Activated B cell treated with CpG ODN at 0.5 μM for 24 hours (primary cell): Measurements from ENCODE around the gene PRND. TPM values are rescaled to one million over a fixed set of nuclear protein-coding genes. Genes with fewer than 3 reads are reported as not detected.

Experiments
- ATAC-seq: fragments of 200-7000 bp; cut with Tn5 transposase; one replicate; pipeline ENCODE4 v1.10.0; 2021; ENCODE audit warnings: low read depth, mild to moderate bottlenecking, moderate library complexity
- CTCF ChIA-PET: fragments of 350-600 bp; sonication (Branson Sonifier 250); formaldehyde crosslinking; loops from one replicate; lab custom pipeline; 2021; ENCODE audit warnings: antibody characterized with exemption; lab: Charles Lee
- POLR2A ChIA-PET: fragments of 350-600 bp; sonication (Branson Sonifier 250); formaldehyde crosslinking; loops from one replicate; lab custom pipeline; 2021; ENCODE audit warnings: antibody characterized with exemption; lab: Charles Lee
- DNase-seq: peaks from one replicate; pipeline ENCODE4 v3.0.0; 2022
- H3K27ac Mint-ChIP-seq: one replicate; pipeline ENCODE4 v1.8.0; 2020; ENCODE audit warnings: mixed read lengths
- H3K27me3 Mint-ChIP-seq: one replicate; pipeline ENCODE4 v1.8.0; 2021; ENCODE audit warnings: mixed read lengths
- H3K36me3 Mint-ChIP-seq: one replicate; pipeline ENCODE4 v1.8.0; 2021; ENCODE audit warnings: low read depth, mixed read lengths
- H3K4me1 Mint-ChIP-seq: one replicate; pipeline ENCODE4 v1.8.0; 2021; ENCODE audit warnings: mixed read lengths
- H3K4me3 Mint-ChIP-seq: one replicate; pipeline ENCODE4 v1.8.0; 2020; ENCODE audit warnings: mild to moderate bottlenecking, mixed read lengths
- H3K9me3 Mint-ChIP-seq: one replicate; pipeline ENCODE4 v1.8.0; 2020; ENCODE audit warnings: mixed read lengths
- CTCF ChIP-seq: fragments of 200-600 bp; IDR thresholded peaks from one replicate; pipeline ENCODE4 v1.8.0; 2022; ENCODE audit warnings: antibody characterized with exemption, mild to moderate bottlenecking
- intact Hi-C: fragments of 100-400 bp; cut with micrococcal nuclease; formaldehyde crosslinking; loops from one replicate; pipeline ENCODE4 v1.15.1; 2024
- total RNA-seq: library from RNA; stranded (reverse); gene quantifications from 2 replicates; pipeline ENCODE4 v1.2.3, GENCODE V29; 2022

Gene PRND
- total RNA-seq, 1 donor from 2014 or later = not detected

- intact Hi-C loops = no loop called here
- no peaks in the 10 kb centered on the region for H3K36me3 Mint-ChIP-seq
- H3K9me3 Mint-ChIP-seq = no peaks in the 10 kb centered on the region
These were observed 11.6 kb upstream of the PRND start for GRCh38 chr20:4710106-4710475.

GRCh38 chr20:4711511-4711910 lies 10.2 kb upstream of the PRND start:
- Mint-ChIP-seq H3K4me3 (peak overlapping the region; percentile 26), H3K27ac (no peak overlapping the region), H3K4me1 (peaks cover 7% of the 10 kb centered on the region), H3K27me3 (no peaks in the 10 kb centered on the region), H3K9me3 (no peaks in the 10 kb centered on the region), H3K36me3 (no peaks in the 10 kb centered on the region)
- DNase-seq (no peak), ATAC-seq (no peak)
- intact Hi-C loops = no loop called here
- POLR2A ChIA-PET = no interaction called here
- TF ChIP-seq CTCF = no peak
- CTCF ChIA-PET = no interaction called here

More at GRCh38 chr20:4710106-4710475, 11.6 kb upstream of the PRND start:
- Mint-ChIP-seq H3K4me3 (no peak overlapping the region), H3K27ac (no peak overlapping the region), H3K4me1 (peaks cover 7% of the 10 kb centered on the region), H3K27me3 (no peaks in the 10 kb centered on the region)
- no peak for TF ChIP-seq CTCF
- DNase-seq = no peak
- CTCF ChIA-PET = no interaction called here
- POLR2A ChIA-PET = interaction anchor here (0.7 kb wide), 1 partner anchor 112 kb away, joined by 4 read pairs; no protein-coding TSS in a partner anchor
- ATAC-seq = no peak

- no peaks in the 10 kb centered on the region for H3K36me3 Mint-ChIP-seq
- no peak for ATAC-seq
- H3K4me1 Mint-ChIP-seq = peaks cover 25% of the 10 kb centered on the region
- POLR2A ChIA-PET = no interaction called here
- intact Hi-C loops = no loop called here
- H3K4me3 Mint-ChIP-seq = no peak overlapping the region
- TF ChIP-seq CTCF = no peak
- DNase-seq = no peak
- no peaks in the 10 kb centered on the region for H3K9me3 Mint-ChIP-seq
- H3K27ac Mint-ChIP-seq = no peak overlapping the region
- no peaks in the 10 kb centered on the region for H3K27me3 Mint-ChIP-seq
- CTCF ChIA-PET = no interaction called here
These were observed 8.3 kb upstream of the PRND start for GRCh38 chr20:4713401-4713800.

GRCh38 chr20:4714818-4715217 lies 6.9 kb upstream of the PRND start:
- Mint-ChIP-seq H3K4me3 (no peak overlapping the region), H3K27me3 (no peaks in the 10 kb centered on the region), H3K27ac (no peak overlapping the region), H3K36me3 (no peaks in the 10 kb centered on the region), H3K9me3 (no peaks in the 10 kb centered on the region), H3K4me1 (peaks cover 35% of the 10 kb centered on the region)
- ChIA-PET POLR2A (no interaction called here), CTCF (no interaction called here)
- TF ChIP-seq CTCF = no peak
- DNase-seq (no peak), ATAC-seq (no peak)
- intact Hi-C loops = no loop called here

- H3K4me3 Mint-ChIP-seq = no peak overlapping the region
- H3K27ac Mint-ChIP-seq = peak overlapping the region; percentile 41
- ChIA-PET CTCF (interaction anchor here (1.1 kb wide), 1 partner anchor 104 kb away, joined by 3 read pairs; no protein-coding TSS in a partner anchor), POLR2A (interaction anchor here (1.4 kb wide), 1 partner anchor 29 kb away, joined by 4 read pairs; no protein-coding TSS in a partner anchor)
- TF ChIP-seq CTCF = no peak
- no peaks in the 10 kb centered on the region for H3K36me3 Mint-ChIP-seq
- H3K4me1 Mint-ChIP-seq = peaks cover 44% of the 10 kb centered on the region
- no peak for ATAC-seq
- no peaks in the 10 kb centered on the region for H3K27me3 Mint-ChIP-seq
- H3K9me3 Mint-ChIP-seq = no peaks in the 10 kb centered on the region
- intact Hi-C loops = no loop called here
- no peak for DNase-seq
These were observed 3.7 kb upstream of the PRND start for GRCh38 chr20:4717816-4718570.
